ENCODE data around the gene CDK5RAP2. TPM values are rescaled to one million over a fixed set of nuclear protein-coding genes. Genes with fewer than 3 reads are reported as not detected.
A peak's percentile ranks its signal among the peaks of the same experiment; 100 is the strongest.
"Not testable (repeated sequence)": the region's sequence is repeated elsewhere in the genome, so short reads cannot be mapped to it uniquely, and the experiment has no call there.

CDK5RAP2 gene
- total and polyA plus RNA-seq, 2 donors (not counting 1 experiment from before 2014, with no cell fraction given) = 17.7 to 48.6 TPM

- Histone ChIP-seq H3K79me2 (ENCODE audit: control insufficient read depth, insufficient read depth, low read length) (no peaks in the 10 kb centered on the region), H2AFZ (ENCODE audit: low read length) (no peak overlapping the region), H3K36me3 (ENCODE audit: control insufficient read depth, insufficient read depth, low read length) (no peaks in the 10 kb centered on the region), H3K27ac (ENCODE audit: insufficient read depth, low read length) (no peak overlapping the region), H3K27me3 (ENCODE audit: control insufficient read depth, insufficient read depth, low read length) (no peaks in the 10 kb centered on the region), H3K9me3 (ENCODE audit: control insufficient read depth, insufficient read depth, low read depth, low read length) (no peaks in the 10 kb centered on the region), H3K4me2 (ENCODE audit: extremely low read depth, insufficient read depth, low read length) (no peak overlapping the region), H3K4me1 (ENCODE audit: control insufficient read depth, extremely low read depth, insufficient read depth, low read length) (no peaks in the 10 kb centered on the region), H3K4me3 (replicated peaks in 1 of 4; ENCODE audit: control extremely low read depth in 1 of 4, insufficient read depth in 1 of 4, low read depth in 3 of 4, low read length in 4 of 4) (no peak overlapping the region), H4K20me1 (ENCODE audit: control insufficient read depth, extremely low read depth, insufficient read depth, low read length) (no peaks in the 10 kb centered on the region), H3K9ac (ENCODE audit: insufficient read depth, low read length) (no peak overlapping the region)
- peak in 1 of 2 donors; percentile 41 for DNase-seq (ENCODE audit: low read depth in 2 of 2)
- TF ChIP-seq CTCF (conservative IDR thresholded peaks at IDR 0.05 in 1 of 2, IDR thresholded peaks at IDR 0.05 in 1 of 2; ENCODE audit: low read depth in 1 of 2, low read length in 2 of 2) = no peak
- TF ChIP-seq EZH2 (IDR thresholded peaks at IDR 0.05; ENCODE audit: low read length, missing control alignments) = no peak
Observed at GRCh38 chr9:120507936-120508510, 71.9 kb downstream of the CDK5RAP2 start.

- no peaks in the 10 kb centered on the region for H3K9me3 ChIP-seq (ENCODE audit: control insufficient read depth, insufficient read depth, low read depth, low read length)
- no peak overlapping the region for H3K4me2 ChIP-seq (ENCODE audit: extremely low read depth, insufficient read depth, low read length)
- no peak overlapping the region for H3K4me3 ChIP-seq (replicated peaks in 1 of 4; ENCODE audit: control extremely low read depth in 1 of 4, insufficient read depth in 1 of 4, low read depth in 3 of 4, low read length in 4 of 4)
- no peaks in the 10 kb centered on the region for H3K36me3 ChIP-seq (ENCODE audit: control insufficient read depth, insufficient read depth, low read length)
- H3K9ac ChIP-seq (ENCODE audit: insufficient read depth, low read length) = no peak overlapping the region
- no peaks in the 10 kb centered on the region for H3K27me3 ChIP-seq (ENCODE audit: control insufficient read depth, insufficient read depth, low read length)
- no peak overlapping the region for H3K27ac ChIP-seq (ENCODE audit: insufficient read depth, low read length)
- no peaks in the 10 kb centered on the region for H4K20me1 ChIP-seq (ENCODE audit: control insufficient read depth, extremely low read depth, insufficient read depth, low read length)
- DNase-seq (ENCODE audit: low read depth in 2 of 2) = peak in 1 of 2 donors; percentile 28
- H3K4me1 ChIP-seq (ENCODE audit: control insufficient read depth, extremely low read depth, insufficient read depth, low read length) = no peaks in the 10 kb centered on the region
- H2AFZ ChIP-seq (ENCODE audit: low read length) = no peak overlapping the region
- H3K79me2 ChIP-seq (ENCODE audit: control insufficient read depth, insufficient read depth, low read length) = no peaks in the 10 kb centered on the region
- no peak for TF ChIP-seq EZH2 (IDR thresholded peaks at IDR 0.05; ENCODE audit: low read length, missing control alignments)
- TF ChIP-seq CTCF (conservative IDR thresholded peaks at IDR 0.05 in 1 of 2, IDR thresholded peaks at IDR 0.05 in 1 of 2; ENCODE audit: low read depth in 1 of 2, low read length in 2 of 2) = peak in 1 of 2 donors; percentile 29
Observed at GRCh38 chr9:120505186-120505585, 74.8 kb downstream of the CDK5RAP2 start.

- Histone ChIP-seq H3K4me1 (ENCODE audit: control insufficient read depth, extremely low read depth, insufficient read depth, low read length) (no peaks in the 10 kb centered on the region), H3K36me3 (ENCODE audit: control insufficient read depth, insufficient read depth, low read length) (no peaks in the 10 kb centered on the region), H2AFZ (ENCODE audit: low read length) (no peak overlapping the region), H3K4me3 (replicated peaks in 1 of 4; ENCODE audit: control extremely low read depth in 1 of 4, insufficient read depth in 1 of 4, low read depth in 3 of 4, low read length in 4 of 4) (no peak overlapping the region), H3K79me2 (ENCODE audit: control insufficient read depth, insufficient read depth, low read length) (no peaks in the 10 kb centered on the region), H3K27ac (ENCODE audit: insufficient read depth, low read length) (no peak overlapping the region), H3K9me3 (ENCODE audit: control insufficient read depth, insufficient read depth, low read depth, low read length) (no peaks in the 10 kb centered on the region), H3K9ac (ENCODE audit: insufficient read depth, low read length) (no peak overlapping the region), H3K4me2 (ENCODE audit: extremely low read depth, insufficient read depth, low read length) (no peak overlapping the region), H4K20me1 (ENCODE audit: control insufficient read depth, extremely low read depth, insufficient read depth, low read length) (no peaks in the 10 kb centered on the region), H3K27me3 (ENCODE audit: control insufficient read depth, insufficient read depth, low read length) (no peaks in the 10 kb centered on the region)
- DNase-seq (ENCODE audit: low read depth in 2 of 2) = no peak
- TF ChIP-seq EZH2 (IDR thresholded peaks at IDR 0.05; ENCODE audit: low read length, missing control alignments) (no peak), CTCF (conservative IDR thresholded peaks at IDR 0.05 in 1 of 2, IDR thresholded peaks at IDR 0.05 in 1 of 2; ENCODE audit: low read depth in 1 of 2, low read length in 2 of 2) (no peak)
Observed at GRCh38 chr9:120500733-120501132, 79.2 kb downstream of the CDK5RAP2 start.

- H3K27me3 ChIP-seq (ENCODE audit: control insufficient read depth, insufficient read depth, low read length); H3K4me3 ChIP-seq (replicated peaks in 1 of 4; ENCODE audit: control extremely low read depth in 1 of 4, insufficient read depth in 1 of 4, low read depth in 3 of 4, low read length in 4 of 4); H2AFZ ChIP-seq (ENCODE audit: low read length); H3K79me2 ChIP-seq (ENCODE audit: control insufficient read depth, insufficient read depth, low read length); H3K4me2 ChIP-seq (ENCODE audit: extremely low read depth, insufficient read depth, low read length); H4K20me1 ChIP-seq (ENCODE audit: control insufficient read depth, extremely low read depth, insufficient read depth, low read length); DNase-seq (ENCODE audit: low read depth in 2 of 2); H3K27ac ChIP-seq (ENCODE audit: insufficient read depth, low read length); H3K4me1 ChIP-seq (ENCODE audit: control insufficient read depth, extremely low read depth, insufficient read depth, low read length); H3K9me3 ChIP-seq (ENCODE audit: control insufficient read depth, insufficient read depth, low read depth, low read length); H3K36me3 ChIP-seq (ENCODE audit: control insufficient read depth, insufficient read depth, low read length); H3K9ac ChIP-seq (ENCODE audit: insufficient read depth, low read length): not testable (repeated sequence)
Observed at GRCh38 chr9:120497865-120498264, 82.1 kb downstream of the CDK5RAP2 start.

- DNase-seq (ENCODE audit: low read depth in 2 of 2); H3K27ac ChIP-seq (ENCODE audit: insufficient read depth, low read length); H3K9me3 ChIP-seq (ENCODE audit: control insufficient read depth, insufficient read depth, low read depth, low read length); H3K9ac ChIP-seq (ENCODE audit: insufficient read depth, low read length); H3K4me3 ChIP-seq (replicated peaks in 1 of 4; ENCODE audit: control extremely low read depth in 1 of 4, insufficient read depth in 1 of 4, low read depth in 3 of 4, low read length in 4 of 4); H3K36me3 ChIP-seq (ENCODE audit: control insufficient read depth, insufficient read depth, low read length); H3K4me2 ChIP-seq (ENCODE audit: extremely low read depth, insufficient read depth, low read length); H3K27me3 ChIP-seq (ENCODE audit: control insufficient read depth, insufficient read depth, low read length); H4K20me1 ChIP-seq (ENCODE audit: control insufficient read depth, extremely low read depth, insufficient read depth, low read length); H3K4me1 ChIP-seq (ENCODE audit: control insufficient read depth, extremely low read depth, insufficient read depth, low read length); H3K79me2 ChIP-seq (ENCODE audit: control insufficient read depth, insufficient read depth, low read length); H2AFZ ChIP-seq (ENCODE audit: low read length): not testable (repeated sequence)
Observed at GRCh38 chr9:120496438-120496837, 83.5 kb downstream of the CDK5RAP2 start.

All from fibroblast of lung (primary cell).